GM08714 (cell line): ENCODE data around the gene RALGPS1.

ENCODE experiments used
- H3K4me3 ChIP-seq: fragments of 200-500 bp; sonication (Bioruptor generic); 2 replicates; pipeline ENCODE4 v1.5.1; 2014; ENCODE audit warnings: mild to moderate bottlenecking, low read length, inconsistent platforms
- ZNF274 ChIP-seq: IDR thresholded peaks from 2 replicates; pipeline ENCODE4 v1.6.1; 2012; ENCODE audit warnings: mild to moderate bottlenecking, low read depth, low read length

The RALGPS1 gene

DNA sequence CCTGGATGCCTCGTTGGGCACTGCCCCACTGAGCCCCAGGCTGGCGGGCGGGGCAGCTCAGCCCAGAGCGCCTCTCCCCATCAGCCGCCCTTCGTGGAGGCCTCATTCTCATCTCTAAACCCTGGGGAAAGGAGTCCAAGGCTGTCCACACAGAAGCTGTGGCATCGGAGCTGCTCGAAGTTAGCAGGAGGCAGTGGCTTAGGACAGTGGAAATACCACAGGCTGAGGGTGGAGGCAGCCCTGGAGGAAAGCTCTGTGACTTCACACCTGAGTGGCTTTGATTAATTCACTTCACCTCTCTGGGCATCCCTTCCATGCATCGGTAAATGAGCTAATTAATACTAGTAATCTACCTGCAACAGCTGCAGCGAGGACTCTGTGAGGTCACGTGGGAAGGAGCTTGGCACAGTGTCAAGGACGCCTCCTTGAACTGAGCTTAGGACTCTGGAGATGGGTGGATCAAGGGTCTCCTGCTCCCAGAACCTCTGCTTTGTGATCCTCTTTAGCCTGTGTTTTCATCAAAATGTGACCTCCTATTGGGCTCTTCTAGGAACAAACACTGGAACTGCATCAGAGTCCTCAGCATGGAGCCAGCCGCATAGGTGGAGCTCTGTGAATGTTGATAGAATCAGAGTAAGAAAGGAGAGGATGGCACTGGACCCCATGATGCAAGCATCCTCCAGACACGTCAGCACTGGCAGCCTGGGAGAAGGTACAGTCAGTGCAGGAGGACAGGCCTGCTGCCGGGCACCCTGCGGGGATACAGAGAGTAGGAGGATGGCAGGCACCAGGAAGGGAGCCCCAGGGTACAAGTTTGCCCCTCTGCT, 208.7 kb downstream of the RALGPS1 start:
- no peak for TF ChIP-seq ZNF274
- H3K4me3 ChIP-seq: no peak overlapping the region

DNA sequence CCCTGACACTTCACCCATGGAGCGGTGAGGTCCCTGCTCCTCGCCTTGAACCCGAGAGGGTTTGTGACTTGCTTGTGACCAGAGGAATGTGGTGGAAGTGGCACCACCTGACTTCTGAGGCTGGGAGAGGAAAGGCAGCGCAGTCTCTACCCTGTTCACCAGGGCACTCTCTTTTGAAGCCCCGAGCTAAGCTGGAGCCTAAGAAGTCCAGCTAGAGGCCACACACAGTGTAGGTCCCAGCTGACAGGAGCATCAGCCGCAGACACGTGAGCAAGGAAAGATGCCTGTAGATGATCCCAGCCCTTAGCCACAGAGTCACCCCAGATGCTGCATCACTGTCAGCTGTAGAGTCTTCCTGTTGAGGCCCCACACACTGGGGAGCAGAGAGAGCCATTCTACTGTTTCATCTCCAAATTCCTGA, 209.5 kb downstream of the RALGPS1 start:
- H3K4me3 ChIP-seq: no peak overlapping the region
- no peak for TF ChIP-seq ZNF274

DNA sequence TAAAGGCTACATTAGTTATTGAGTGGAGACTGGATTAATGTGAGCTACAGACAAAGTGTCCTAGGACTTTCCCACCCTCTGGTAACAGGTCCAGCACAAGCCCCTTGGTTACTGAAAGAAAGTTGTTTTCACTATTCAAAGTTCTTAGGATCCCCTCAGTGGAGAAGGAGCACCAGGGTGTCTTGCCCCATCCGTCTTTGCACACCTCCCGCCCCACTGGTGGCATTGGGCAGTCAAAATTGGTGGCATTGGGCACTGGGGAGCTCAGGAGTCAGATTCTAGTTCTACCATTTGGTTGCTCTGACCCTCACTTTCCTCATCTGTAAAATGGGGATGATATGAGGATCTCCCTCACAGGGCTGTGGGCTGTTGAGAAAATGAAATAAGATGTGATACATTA, 210.2 kb downstream of the RALGPS1 start:
- no peak for TF ChIP-seq ZNF274

DNA sequence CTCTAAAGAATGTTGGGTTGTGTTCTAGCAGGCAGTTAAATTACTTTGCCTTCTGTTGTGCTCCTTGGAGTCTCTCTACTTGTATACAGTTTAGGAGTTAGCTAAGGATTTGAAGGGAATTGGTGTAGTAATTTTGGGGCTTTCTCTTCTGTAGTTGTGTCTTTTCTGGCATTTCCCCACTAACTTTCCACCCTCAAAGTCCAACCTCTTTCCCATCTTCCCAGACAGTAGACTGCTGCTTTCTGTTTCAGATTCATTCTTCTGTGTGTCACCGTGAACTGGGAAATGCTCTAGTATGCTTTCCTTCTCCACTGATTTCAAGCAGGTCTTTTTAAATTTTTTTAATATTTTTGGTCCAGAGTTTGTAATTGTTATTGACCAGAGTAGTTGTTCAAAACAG, 212.4 kb downstream of the RALGPS1 start:
- no peak for TF ChIP-seq ZNF274
- H3K4me3 ChIP-seq: no peak overlapping the region

More for the DNA sequence above, 210.2 kb downstream of the RALGPS1 start:
- no peak overlapping the region for H3K4me3 ChIP-seq

DNA sequence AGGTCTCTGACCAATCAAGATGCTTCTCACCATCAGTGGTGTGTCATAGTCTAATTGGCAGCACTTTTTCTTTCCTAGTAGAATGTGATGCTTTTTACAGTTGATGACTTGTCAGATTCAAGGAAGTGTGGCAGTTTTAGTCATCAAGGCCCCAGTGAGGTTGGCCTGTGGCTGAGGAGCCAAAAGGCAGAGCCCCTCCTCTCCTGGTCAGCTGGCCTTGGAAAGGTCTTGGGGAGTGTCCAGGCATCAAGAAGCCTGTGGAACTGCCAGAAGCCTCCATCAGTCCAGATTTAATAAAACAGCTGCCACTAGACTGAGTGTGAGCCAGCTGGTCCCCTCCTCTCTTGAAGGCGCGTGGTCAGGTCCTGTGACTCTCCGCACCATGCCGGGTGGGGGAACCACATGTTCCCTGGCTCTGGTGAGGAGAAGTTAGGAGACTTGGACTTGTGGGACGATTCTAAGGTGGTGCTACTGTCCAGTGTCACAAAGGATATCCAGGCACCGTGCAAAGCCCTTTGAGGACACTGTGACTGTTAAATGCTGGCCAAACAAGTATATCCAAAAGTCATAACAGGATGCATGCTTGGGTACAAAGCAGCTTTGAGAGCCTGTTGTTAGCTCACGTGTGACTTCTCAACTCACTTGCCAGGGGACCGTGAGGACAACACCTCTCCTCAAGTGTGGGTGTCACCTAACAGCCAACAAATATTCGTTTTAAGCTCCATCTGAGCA, 213.9 kb downstream of the RALGPS1 start:
- no peak for TF ChIP-seq ZNF274
- no peak overlapping the region for H3K4me3 ChIP-seq

DNA sequence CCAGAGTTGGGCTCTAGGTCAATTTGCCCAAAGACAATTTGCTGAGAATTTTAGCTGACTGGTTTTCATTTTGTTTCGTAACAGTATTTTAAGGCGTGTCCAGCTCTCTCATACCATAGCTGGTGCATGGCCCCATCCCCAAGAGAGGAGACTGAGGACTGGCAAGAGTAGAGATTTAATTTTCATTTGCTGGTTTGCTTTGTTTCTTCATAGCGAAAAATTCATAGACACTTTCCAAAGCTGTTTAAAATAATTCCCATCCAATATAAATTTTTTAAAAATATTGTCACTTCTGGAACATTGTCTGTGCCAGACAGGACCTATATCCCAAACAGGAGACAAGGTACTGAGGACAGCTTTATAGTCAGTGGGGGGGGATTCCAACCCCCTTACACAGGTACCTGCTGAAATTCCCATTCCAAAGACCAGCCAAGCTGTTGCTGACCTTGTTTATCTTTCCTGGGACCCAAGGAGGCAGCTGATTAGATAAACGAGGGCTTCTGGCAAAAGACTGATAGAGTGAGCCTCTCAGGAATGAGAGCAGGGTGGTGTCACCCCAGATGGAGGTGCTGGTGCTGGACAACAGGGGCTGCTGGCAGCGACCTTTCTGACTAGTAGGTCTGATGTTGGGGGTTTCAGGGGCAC, 214.6 kb downstream of the RALGPS1 start:
- no peak for TF ChIP-seq ZNF274

DNA sequence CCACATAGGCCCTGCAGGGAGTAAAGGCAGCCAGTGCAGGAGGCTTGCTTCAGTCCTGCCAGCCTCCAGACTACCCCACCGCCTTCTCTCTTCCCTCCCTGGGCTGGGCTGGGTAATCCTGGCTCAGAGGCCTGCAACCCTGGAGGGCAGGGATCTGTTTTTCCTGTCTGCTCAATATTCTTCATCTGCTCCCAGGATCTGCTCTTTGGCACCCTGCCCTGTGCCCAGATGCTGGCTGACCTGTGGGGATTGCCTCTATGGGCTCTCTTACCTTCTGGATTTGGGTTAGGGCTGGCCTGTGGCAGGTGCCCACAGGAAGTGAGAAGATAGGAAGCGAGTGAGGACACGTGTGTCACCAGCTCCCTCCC, 215.1 kb downstream of the RALGPS1 start:
- no peak overlapping the region for H3K4me3 ChIP-seq

More for the DNA sequence above, 214.6 kb downstream of the RALGPS1 start:
- no peak overlapping the region for H3K4me3 ChIP-seq

DNA sequence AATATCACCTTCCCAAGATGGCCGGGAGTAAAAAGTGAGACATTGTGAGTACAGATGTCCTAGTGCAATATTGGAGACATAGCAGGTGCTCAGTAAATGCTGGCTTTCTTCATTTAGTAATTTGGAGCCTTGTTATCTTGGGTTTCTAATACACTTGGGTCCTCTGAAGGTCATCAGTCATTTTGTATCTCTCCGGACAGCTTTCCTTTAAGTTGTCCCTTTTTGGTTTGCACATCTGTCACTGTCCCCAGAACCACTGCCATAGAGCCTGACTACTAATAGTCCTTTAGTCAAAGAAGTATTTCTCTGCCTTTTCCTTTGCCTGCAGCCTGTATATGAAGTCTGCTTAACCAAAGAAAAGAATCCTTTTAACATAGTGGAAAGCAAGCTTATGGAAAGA, 215.7 kb downstream of the RALGPS1 start:
- TF ChIP-seq ZNF274: no peak
- no peak overlapping the region for H3K4me3 ChIP-seq

More for the DNA sequence above, 215.1 kb downstream of the RALGPS1 start:
- TF ChIP-seq ZNF274: no peak

DNA sequence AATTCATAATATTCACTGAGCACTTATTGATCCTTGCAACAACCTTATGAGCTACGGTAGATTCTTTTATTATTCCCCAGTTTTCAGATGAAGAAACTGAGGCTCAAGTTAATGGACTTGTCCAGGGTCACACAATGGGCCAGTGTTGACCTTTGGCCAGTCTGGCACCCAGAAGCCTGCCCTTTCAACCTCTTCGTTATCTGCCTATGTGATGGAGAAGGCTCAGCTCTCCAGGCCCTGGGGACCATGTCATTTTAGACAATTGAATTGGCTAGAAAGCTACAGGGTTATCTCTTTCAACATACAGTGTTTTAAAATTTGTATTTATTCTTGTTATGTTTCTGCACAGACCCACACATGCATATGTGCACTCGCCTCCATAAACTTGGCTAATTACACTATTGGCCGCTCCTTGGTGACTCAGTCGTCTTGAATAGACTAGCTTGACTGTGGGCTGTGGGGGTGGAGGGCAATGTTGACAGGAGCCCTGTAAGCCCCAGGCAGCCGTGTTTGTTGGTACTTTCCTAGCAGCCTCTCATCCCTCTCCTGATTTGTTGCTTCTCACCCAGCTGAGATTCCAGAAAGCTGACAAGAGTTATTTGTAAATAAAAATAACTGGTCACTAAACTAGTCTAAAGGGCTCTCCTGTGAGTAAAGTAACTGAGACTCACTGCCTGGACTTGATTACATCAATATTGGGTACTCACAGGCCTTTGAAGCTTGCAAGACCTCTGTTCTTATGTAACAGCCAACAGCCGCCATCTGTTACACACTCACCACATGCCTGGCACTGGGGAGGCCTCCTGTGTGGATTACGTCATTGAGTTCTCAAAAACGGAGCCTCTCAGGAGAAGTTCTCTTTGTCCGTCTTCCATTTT, 216.3 kb downstream of the RALGPS1 start:
- TF ChIP-seq ZNF274: no peak
- no peak overlapping the region for H3K4me3 ChIP-seq

DNA sequence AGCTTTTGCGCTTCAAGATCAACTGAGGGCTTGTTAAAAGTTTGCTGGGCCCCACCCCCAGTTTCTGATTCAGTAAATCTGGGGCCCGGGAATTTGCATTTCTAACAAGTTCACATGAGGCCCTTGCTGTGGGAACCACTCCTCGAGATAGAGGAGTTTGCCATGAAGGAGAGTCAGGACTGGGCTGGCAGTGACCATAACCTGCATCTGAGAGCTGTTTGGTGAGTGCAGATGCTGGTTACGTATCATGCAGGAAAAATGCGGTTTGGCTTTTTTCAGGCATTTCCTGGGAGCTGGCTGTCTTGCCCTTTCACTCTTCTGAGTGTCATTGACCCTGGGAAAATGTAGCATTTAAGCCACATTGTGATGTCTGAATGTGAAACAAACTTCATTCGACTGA, 217.3 kb downstream of the RALGPS1 start:
- TF ChIP-seq ZNF274: no peak
- H3K4me3 ChIP-seq: no peak overlapping the region

DNA sequence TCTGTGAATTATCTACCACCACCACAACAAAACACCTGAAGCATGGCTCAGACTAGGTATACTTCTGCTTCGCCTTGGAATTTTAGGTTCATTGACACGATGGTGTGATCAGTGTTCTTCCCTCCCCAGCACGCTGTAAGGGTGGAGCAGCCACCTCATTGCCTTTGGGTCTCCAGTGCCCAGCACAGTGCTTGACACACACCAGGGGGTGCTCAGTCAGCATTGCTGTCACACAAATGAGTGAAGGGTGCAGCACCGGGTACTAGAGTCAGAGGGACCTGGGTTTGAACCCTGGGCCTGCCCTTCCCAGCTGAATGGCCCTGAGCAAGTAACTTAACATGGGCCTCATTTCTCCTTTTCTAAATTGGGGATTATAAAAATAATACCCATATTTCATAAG, 217.8 kb downstream of the RALGPS1 start:
- TF ChIP-seq ZNF274: no peak
- H3K4me3 ChIP-seq: no peak overlapping the region

DNA sequence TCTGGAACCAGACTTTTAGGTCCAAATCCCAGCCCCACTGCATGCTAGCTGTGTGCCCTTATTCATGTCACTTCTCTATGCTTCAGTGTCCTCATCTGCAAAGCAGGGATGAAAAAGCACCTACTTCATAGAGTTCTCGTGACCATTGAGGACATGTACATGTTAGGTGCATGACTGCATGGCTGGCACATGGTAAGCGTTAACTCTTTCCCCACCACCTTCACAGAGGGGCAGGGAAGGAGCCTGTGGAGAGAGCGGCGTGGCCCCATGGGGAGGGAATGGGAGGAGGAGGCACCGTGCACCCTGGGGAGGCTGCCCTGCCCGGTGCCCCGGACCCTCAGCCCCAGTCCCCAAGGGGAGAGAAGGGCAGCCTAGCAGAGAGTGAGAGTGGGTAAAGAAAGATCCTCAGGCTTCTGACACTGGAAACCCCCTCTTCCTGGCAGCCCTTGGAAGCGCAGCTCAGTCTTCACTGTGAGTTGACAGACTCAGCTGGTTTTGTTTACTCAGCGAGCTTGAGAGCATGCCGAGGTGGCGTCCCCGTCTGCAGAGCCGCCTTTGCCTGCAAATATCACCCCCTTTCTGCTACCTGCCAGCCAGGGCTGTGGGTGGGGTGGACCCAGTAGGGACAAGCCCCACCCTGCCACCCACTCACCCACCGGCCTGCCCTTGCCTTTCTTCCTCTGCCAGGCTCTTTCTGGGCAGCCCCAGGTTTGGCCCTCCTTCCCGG, 218.5 kb downstream of the RALGPS1 start:
- TF ChIP-seq ZNF274: no peak
- no peak overlapping the region for H3K4me3 ChIP-seq

DNA sequence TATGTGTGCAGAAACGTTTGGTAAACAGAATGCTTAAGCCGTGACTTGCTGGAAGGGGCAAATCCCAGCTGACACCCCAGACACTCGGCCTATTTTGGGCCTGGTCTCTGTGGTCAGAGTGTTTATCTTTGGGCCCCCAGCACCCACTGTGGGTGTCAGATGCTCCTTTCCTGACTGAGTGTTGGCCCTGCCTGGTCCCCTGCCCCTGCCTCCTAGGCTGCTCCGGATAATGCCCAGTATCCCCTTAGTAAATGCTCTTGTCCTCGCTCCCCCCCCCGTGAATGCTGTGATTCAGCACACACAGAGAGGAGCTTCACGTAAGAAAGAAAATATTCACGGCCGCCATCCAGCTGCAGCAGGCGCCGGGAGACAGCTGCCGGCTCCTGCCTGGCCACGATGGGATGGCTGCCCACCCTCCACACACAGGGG, 219.2 kb downstream of the RALGPS1 start:
- TF ChIP-seq ZNF274: no peak
- H3K4me3 ChIP-seq: no peak overlapping the region
